ENCODE data around the gene PRTN3.

- no peak for TF ChIP-seq FOXK2 (IDR thresholded peaks at IDR 0.05)
- no peak for TF ChIP-seq FOXM1 (IDR thresholded peaks at IDR 0.05; ENCODE audit: borderline replicate concordance)
- TF ChIP-seq HDGF (IDR thresholded peaks at IDR 0.05; ENCODE audit: borderline replicate concordance) = no peak
- no peak for TF ChIP-seq BHLHE40 (IDR thresholded peaks at IDR 0.05; ENCODE audit: borderline replicate concordance)
- no peak for TF ChIP-seq ARNT (IDR thresholded peaks at IDR 0.05)
- TF ChIP-seq SUZ12 (IDR thresholded peaks at IDR 0.05) = no peak
- no peak for TF ChIP-seq LEF1 (IDR thresholded peaks at IDR 0.05; ENCODE audit: borderline replicate concordance)
- TF ChIP-seq, protein P1, sequence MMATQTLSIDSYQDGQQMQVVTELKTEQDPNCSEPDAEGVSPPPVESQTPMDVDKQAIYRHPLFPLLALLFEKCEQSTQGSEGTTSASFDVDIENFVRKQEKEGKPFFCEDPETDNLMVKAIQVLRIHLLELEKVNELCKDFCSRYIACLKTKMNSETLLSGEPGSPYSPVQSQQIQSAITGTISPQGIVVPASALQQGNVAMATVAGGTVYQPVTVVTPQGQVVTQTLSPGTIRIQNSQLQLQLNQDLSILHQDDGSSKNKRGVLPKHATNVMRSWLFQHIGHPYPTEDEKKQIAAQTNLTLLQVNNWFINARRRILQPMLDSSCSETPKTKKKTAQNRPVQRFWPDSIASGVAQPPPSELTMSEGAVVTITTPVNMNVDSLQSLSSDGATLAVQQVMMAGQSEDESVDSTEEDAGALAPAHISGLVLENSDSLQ (IDR thresholded peaks at IDR 0.05) = no peak
- no peak for TF ChIP-seq NFRKB (IDR thresholded peaks at IDR 0.05)
- TF ChIP-seq FOXA1 (IDR thresholded peaks at IDR 0.05) = no peak
- TF ChIP-seq ZNF384 (IDR thresholded peaks at IDR 0.05) = no peak
- no peak for TF ChIP-seq SP1 (IDR thresholded peaks at IDR 0.05)
- TF ChIP-seq ELF4 (IDR thresholded peaks at IDR 0.05) = no peak
- TF ChIP-seq TARDBP (IDR thresholded peaks at IDR 0.05) = no peak
These were observed 6.6 kb upstream of the PRTN3 start for GRCh38 chr19:834216-834615.
